DMS 273 (cell line): ENCODE data around the gene AMY2A.
"Not testable (repeated sequence)": the region's sequence is repeated elsewhere in the genome, so short reads cannot be mapped to it uniquely, and the experiment has no call there.

Experiments used
- DNase-seq: peaks from one replicate; lab custom pipeline; 2025; ENCODE audit not compliant: unreplicated experiment; lab: John Stamatoyannopoulos, UW

AMY2A gene

GRCh38 chr1:103616994-103617477, at the start of gene AMY2A:
AMY2A (plus strand) TSS chr1:103617427; CDS start chr1:103617441, 14 bp downstream.
- DNase-seq = not testable (repeated sequence)

- DNase-seq = no peak
These were observed 47.7 kb upstream of the AMY2A start for GRCh38 chr1:103569493-103569892.

GRCh38 chr1:103571289-103571688, 45.9 kb upstream of the AMY2A start, which contains the start of gene AMY2B:
AMY2B (plus strand) TSS chr1:103571589; CDS start chr1:103571603, 14 bp downstream.
- not testable (repeated sequence) for DNase-seq

GRCh38 chr1:103576065-103576464, 41.2 kb upstream of the AMY2A start:
- no peak for DNase-seq

- not testable (repeated sequence) for DNase-seq
These were observed 40.4 kb upstream of the AMY2A start for GRCh38 chr1:103576784-103577183.

- no peak for DNase-seq
These were observed 34.8 kb upstream of the AMY2A start for GRCh38 chr1:103582464-103582863.

- no peak for DNase-seq
These were observed 33.3 kb upstream of the AMY2A start for GRCh38 chr1:103583887-103584286.

- DNase-seq = no peak
These were observed 32.7 kb upstream of the AMY2A start for GRCh38 chr1:103584537-103584936.

- not testable (repeated sequence) for DNase-seq
These were observed 14.5 kb upstream of the AMY2A start for GRCh38 chr1:103602740-103603139.

- no peak for DNase-seq
These were observed 865 bp upstream of the AMY2A start for GRCh38 chr1:103616362-103616761.

- DNase-seq = not testable (repeated sequence)
These were observed 10.2 kb downstream of the AMY2A start for GRCh38 chr1:103627436-103627835.

GRCh38 chr1:103641194-103641593, 24.0 kb downstream of the AMY2A start:
- DNase-seq = not testable (repeated sequence)

- not testable (repeated sequence) for DNase-seq
These were observed 26.7 kb downstream of the AMY2A start for GRCh38 chr1:103643908-103644307.

GRCh38 chr1:103650305-103650704, 33.1 kb downstream of the AMY2A start:
- not testable (repeated sequence) for DNase-seq

GRCh38 chr1:103650889-103651288, 33.7 kb downstream of the AMY2A start:
- not testable (repeated sequence) for DNase-seq

- not testable (repeated sequence) for DNase-seq
These were observed 36.9 kb downstream of the AMY2A start for GRCh38 chr1:103654133-103654532.

- not testable (repeated sequence) for DNase-seq
These were observed 38.2 kb downstream of the AMY2A start, which contains the start of gene AMY1A for GRCh38 chr1:103655460-103655859. AMY1A (plus strand) TSS chr1:103655760; CDS start chr1:103656331, 571 bp downstream.
